Measurements from ENCODE around the gene ARHGEF3.
A peak's percentile ranks its signal among the peaks of the same experiment; 100 is the strongest.

The ARHGEF3 gene, protein sequence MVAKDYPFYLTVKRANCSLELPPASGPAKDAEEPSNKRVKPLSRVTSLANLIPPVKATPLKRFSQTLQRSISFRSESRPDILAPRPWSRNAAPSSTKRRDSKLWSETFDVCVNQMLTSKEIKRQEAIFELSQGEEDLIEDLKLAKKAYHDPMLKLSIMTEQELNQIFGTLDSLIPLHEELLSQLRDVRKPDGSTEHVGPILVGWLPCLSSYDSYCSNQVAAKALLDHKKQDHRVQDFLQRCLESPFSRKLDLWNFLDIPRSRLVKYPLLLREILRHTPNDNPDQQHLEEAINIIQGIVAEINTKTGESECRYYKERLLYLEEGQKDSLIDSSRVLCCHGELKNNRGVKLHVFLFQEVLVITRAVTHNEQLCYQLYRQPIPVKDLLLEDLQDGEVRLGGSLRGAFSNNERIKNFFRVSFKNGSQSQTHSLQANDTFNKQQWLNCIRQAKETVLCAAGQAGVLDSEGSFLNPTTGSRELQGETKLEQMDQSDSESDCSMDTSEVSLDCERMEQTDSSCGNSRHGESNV

GRCh38 chr3:56801662-56802377, at the start of gene ARHGEF3:
TSS of gene ARHGEF3 (minus strand) at chr3:56801949. CDS start at chr3:56801798, 151 bp downstream.
- DNase-seq (ENCODE audit: low read depth), result peak; percentile 77

DNA sequence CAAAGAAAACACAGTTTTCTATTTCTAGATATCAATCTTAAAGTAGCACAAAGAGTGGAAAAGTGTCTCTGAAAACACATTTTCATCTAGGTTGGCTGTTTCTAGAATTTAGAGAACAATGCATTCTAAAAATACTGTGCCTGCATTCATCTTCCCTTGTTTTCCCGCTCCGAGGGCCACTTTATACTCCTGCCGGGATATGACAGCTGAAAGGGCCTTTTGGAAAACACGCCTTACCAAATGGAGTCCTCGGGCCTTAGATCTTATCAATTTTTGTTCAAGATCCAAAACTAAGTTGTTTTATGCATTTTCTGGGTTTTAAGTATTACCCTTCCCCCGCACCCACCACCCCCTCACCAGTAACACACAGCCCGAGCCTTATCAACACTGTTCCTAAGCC, 47.9 kb upstream of the ARHGEF3 start:
- DNase-seq (ENCODE audit: low read depth), result no peak

DNA sequence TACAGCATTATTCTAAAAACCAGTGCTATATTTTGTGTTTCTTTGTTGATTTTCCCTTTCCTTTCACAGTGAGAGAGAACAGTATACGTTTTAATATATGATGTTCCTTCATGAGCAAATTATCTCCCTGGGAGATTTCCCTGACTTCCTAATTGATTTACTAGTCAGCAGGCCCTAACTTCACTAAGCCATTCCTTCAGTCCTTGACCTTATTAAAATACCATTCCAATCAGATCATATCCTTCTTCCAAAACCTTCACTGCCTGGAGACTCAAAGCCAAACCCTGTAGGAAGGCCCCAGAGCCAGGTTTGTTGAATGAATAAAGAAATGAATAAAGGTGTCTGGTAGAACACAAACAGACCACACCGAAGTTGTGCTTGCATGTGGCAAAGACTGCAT, 43.8 kb upstream of the ARHGEF3 start:
- no peak for DNase-seq (ENCODE audit: low read depth)

- DNase-seq (ENCODE audit: low read depth), result no peak
Measured at GRCh38 chr3:56844536-56844935, 42.8 kb upstream of the ARHGEF3 start.

- DNase-seq (ENCODE audit: low read depth), result no peak
Measured at GRCh38 chr3:56839784-56840715, 38.3 kb upstream of the ARHGEF3 start.

DNA sequence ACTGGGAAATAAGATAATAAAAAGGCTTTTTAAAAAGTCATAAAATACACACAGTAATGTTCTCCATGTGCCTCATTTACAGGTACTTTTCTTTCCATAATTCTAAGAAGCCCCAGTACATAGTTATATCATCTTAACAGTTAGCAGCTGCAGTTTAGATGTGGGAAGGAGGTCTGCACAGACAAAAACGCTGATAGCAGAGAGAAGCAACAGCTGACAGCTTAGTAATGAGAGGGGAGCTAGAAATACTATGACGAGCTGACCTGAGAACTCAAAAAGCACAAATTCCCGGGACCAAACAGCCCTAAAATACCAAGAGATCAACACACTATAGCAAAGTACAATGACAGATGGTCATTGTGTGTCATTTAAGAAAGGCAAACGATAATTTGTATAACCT, 36.7 kb upstream of the ARHGEF3 start:
- DNase-seq (ENCODE audit: low read depth), result no peak

- no peak for DNase-seq (ENCODE audit: low read depth)
Measured at GRCh38 chr3:56837196-56837955, 35.6 kb upstream of the ARHGEF3 start.

DNA sequence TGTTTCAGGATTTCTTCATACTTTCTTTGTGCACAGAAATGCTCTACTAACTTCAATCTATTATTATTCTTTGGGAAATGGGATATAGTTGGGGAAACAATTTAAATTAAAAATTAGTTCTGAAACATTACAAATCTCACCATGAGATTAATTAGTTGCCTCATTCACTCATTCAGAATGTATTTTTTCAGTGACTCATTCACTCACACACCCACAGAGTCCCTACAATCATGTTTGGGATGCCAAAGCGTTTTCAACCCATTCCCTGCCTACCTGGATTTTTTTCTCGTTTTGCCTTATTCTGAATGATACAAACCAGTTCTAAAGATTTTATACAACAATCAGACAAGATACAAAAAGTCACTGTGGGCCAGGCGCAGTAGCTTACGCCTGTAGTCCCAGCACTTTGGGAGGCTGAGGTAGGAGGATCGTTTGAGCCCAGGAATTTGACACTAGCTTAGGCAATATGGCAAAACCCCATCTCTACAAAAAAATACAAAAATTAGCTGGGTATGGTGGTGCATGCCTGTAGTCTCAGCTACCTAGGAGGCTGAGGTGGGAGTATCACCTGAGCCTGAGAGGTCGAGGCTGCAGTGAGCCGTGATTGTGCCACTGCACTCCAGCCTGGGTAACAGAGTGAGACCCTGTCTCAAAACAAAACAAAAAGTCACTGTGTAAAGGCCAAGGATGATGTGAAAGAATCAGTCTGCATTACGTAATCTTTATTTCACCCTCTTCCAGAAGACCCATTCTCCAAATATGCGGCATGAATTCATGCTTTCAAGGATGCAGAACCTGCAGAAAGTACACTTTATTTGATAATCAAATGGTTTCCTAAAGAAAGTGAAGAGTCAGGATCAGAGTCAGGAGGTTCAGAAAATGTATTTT, 34.8 kb upstream of the ARHGEF3 start:
- DNase-seq (ENCODE audit: low read depth), result no peak

DNA sequence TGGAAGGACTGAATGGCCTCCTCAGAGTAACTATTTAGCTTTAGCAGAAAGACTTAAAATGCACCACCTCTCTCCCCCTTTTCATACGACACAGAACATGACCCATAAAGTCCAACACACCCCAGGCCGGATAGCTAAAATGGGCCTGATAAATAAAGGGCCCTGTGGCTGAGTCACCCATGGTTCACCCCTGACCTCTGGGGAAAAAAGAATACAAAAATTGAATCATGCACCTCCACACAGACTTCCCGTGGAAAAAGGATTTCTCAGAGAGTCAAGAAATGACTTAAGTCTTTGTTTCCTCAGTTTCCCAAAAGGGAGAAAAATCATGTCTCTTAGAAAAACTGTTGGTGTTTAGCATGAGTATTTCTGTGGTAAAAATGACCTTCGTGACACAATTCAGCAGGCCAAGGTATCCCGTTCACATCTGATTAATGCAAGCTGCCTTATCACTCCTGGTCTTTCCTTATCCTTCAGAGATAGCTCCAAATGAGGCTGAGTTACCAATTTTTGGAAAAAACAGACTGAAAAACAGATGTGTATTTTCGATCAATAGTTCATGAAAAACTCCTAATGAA, 34.0 kb upstream of the ARHGEF3 start:
- no peak for DNase-seq (ENCODE audit: low read depth)

DNA sequence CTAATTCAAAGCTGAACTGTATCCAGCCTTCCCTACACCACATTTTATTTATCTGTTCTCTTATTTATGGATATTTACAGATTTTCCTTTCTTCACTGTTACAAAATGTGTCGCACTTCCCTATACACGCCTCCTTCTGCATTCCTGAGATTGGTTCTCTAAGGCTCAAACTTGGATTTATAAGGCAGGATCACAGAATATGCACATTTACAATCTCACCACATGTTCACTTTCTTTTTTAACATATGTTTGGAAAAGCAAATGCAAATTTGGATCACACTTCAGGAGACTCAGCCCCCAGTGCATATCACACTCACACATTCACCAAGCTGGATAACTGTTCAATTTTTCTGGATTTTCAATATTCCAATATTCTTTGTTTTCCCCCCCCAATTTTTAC, 31.8 kb upstream of the ARHGEF3 start:
- DNase-seq (ENCODE audit: low read depth), result no peak

DNA sequence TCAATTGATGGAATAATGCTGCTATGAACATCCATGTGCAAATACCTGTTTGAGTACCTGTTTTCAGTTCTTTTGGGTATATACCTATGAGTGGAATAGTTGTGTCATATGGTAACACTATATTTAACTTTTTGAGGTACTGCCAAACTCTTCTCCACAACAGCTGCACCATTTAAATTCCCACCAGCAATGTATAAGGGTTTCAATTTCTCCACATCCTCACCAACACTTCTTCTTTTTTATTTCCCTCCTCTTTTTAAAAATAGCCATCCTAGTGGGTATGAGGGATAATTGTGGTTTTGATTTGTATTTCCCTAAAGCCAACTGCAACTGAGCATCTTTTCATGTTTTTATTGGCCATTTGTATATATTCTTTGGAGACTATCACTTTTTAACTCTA, 31.3 kb upstream of the ARHGEF3 start:
- no peak for DNase-seq (ENCODE audit: low read depth)

DNA sequence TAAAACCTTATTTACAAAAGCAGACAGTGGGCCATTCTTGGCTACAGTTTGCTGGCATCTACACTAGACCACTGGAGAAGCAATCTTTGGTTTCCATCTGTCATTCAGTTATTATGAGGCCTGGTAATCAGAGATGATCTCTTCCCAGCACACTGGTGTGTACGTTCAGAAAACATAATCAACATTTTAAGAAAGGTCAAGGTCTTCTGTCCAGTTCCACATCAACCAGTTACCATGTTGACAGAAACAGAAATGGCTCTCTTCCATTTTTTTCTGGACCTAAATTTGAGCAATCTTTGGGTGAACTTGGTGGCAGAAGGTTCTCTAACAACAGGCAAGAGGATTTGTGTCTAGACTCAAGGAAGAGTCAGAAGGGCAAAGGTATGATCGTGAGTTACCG, 29.8 kb upstream of the ARHGEF3 start:
- no peak for DNase-seq (ENCODE audit: low read depth)

- DNase-seq (ENCODE audit: low read depth), result no peak
Measured at GRCh38 chr3:56830884-56831283, 29.1 kb upstream of the ARHGEF3 start.

DNA sequence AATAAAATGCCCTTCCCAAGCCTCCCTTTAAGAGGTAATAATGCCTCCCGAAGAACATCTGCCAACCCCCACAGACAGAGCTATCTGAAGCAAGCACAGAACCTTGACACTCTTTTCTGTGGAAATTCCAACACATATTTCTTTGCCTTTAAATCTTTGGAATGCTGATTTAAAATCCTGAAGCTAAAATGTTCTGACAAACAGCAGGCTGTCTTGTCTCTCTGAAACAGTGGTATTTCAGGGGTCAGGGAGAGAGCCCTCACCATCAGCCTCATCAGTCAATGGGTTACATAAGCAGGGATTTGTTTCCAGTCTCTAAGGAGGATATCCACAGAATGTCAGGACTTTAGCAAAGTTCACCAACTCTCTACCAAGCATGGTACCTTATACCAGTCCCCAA, 27.8 kb upstream of the ARHGEF3 start:
- DNase-seq (ENCODE audit: low read depth), result no peak

- no peak for DNase-seq (ENCODE audit: low read depth)
Measured at GRCh38 chr3:56826831-56827722, 25.3 kb upstream of the ARHGEF3 start.

- no peak for DNase-seq (ENCODE audit: low read depth)
Measured at GRCh38 chr3:56825567-56826438, 24.1 kb upstream of the ARHGEF3 start.

DNA sequence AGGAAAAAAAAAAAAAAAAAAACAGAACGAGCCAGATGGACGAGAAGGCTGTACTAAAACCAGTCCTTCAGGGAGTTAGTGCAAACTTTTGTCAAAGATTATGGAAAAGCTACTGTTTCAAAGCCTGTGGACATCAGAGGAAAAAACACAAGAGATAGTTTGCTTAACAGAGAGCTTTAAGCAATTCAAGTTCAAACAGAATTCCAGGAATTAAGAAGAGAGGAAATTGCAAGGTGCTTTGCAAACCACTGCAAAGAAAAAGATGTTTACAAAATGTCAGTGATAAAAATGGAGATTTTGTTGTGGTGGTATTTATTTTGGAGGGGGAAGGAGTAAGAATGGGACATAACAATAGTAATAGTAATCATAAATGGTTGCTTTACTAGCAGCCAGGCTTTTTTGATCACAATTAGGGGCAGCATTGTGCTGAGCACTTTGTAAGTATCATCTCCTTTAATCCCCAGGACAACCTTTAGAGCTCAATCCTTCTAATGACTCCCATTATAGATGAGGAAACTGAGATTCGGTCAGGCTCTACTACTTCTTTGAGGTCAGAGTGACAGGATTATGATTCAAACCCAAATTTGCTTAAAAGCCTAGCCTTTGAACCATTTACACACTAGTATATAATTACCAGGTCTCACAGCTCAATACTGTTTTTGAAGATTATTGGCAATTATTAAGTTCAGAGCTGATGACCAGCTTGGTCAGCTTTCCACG, 22.4 kb upstream of the ARHGEF3 start:
- no peak for DNase-seq (ENCODE audit: low read depth)
